HG03460 (cell line): ENCODE results near the gene SLCO1A2.

Experiments used
- ATAC-seq: cut with Tn5 transposase; IDR thresholded peaks from one replicate; pipeline ENCODE4 v1.9.1; 2021; ENCODE audit not compliant: unreplicated experiment

SLCO1A2 gene

DNA sequence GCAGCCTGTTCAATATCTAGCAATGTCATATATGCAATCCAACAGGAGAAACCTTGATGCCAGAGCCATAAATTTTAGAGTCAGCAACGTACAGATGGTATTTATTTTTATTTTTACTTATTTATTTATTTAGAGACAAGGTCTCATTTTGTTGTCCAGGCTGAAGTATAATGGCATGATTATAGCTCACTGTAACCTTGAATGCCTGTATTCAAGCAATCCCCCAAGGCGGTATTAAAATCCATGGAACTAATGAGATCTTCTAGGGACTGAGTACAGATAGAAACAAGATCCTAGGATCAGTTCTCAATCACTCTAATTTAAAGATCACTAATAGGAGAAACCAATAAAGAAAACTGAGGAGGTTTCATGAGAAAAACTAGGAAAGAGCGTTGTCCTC lies 114.5 kb downstream of the SLCO1A2 start:
- no peak for ATAC-seq

GRCh38 chr12:21219206-21219605 lies 115.5 kb downstream of the SLCO1A2 start:
- no peak for ATAC-seq
